HL-60 (cell line): Measurements from ENCODE around the gene C5orf58.

Source experiments
- DNase-seq, 2 experiments: peaks; one replicate each; pipeline ENCODE4 v3.0.0-alpha.2; 2010 to 2020; ENCODE audit warnings: low read depth in 1 of 2, low spot score in 1 of 2
- H3K27ac ChIP-seq: fragments of 250-450 bp; sonication (Bioruptor Pico); replicated peaks from 2 replicates; pipeline ENCODE4 v1.5.1; 2020; ENCODE audit warnings: mild to moderate bottlenecking, moderate library complexity
- H3K27me3 ChIP-seq: fragments of 250-450 bp; sonication (Bioruptor Pico); 2 replicates; pipeline ENCODE4 v1.5.1; 2021; ENCODE audit warnings: mild to moderate bottlenecking, moderate library complexity; ENCODE audit not compliant: insufficient read depth, poor library complexity, severe bottlenecking
- H3K4me3 ChIP-seq: replicated peaks from 2 replicates; pipeline ENCODE4 v1.5.1; 2011; ENCODE audit warnings: mild to moderate bottlenecking, control low read depth, low read length; ENCODE audit not compliant: insufficient read depth
- CTCF ChIP-seq: IDR thresholded peaks from one replicate; pipeline ENCODE4 v1.5.1; 2011; ENCODE audit warnings: low read length, control low read depth, inconsistent platforms; ENCODE audit not compliant: insufficient read depth
- GABPA ChIP-seq: IDR thresholded peaks from 2 replicates; pipeline ENCODE4 v1.6.1; 2012; ENCODE audit warnings: low read depth
- POLR2AphosphoS5 ChIP-seq: IDR thresholded peaks from 2 replicates; pipeline ENCODE4 v1.6.1; 2012; ENCODE audit warnings: low read depth
- REST ChIP-seq: IDR thresholded peaks from 2 replicates; pipeline ENCODE4 v1.6.1; 2012; ENCODE audit warnings: low read depth; ENCODE audit not compliant: insufficient replicate concordance
- SPI1 ChIP-seq: IDR thresholded peaks from 2 replicates; pipeline ENCODE4 v1.6.1; 2012; ENCODE audit warnings: low read depth, mild to moderate bottlenecking, borderline replicate concordance

Gene C5orf58

GRCh38 chr5:170275376-170275994 lies 42.7 kb downstream of the C5orf58 start:
- Histone ChIP-seq H3K4me3 (no peak overlapping the region), H3K27ac (peak overlapping the region; percentile 39), H3K27me3 (no peaks in the 10 kb centered on the region)
- TF ChIP-seq GABPA: no peak
- TF ChIP-seq CTCF: no peak
- TF ChIP-seq POLR2AphosphoS5: no peak
- no peak for TF ChIP-seq REST
- no peak for TF ChIP-seq SPI1
- DNase-seq: no peak

- TF ChIP-seq POLR2AphosphoS5 (no peak), GABPA (no peak), REST (no peak), CTCF (no peak), SPI1 (no peak)
- Histone ChIP-seq H3K27ac (peak overlapping the region; percentile 39), H3K27me3 (no peaks in the 10 kb centered on the region), H3K4me3 (no peak overlapping the region)
- no peak for DNase-seq
Measured at GRCh38 chr5:170276140-170276539, 43.4 kb downstream of the C5orf58 start.

GRCh38 chr5:170277867-170278281 lies 45.1 kb downstream of the C5orf58 start:
- H3K27ac ChIP-seq: peak overlapping the region; percentile 73
- DNase-seq: peak in 1 of 2 experiments; percentile 33
- TF ChIP-seq POLR2AphosphoS5 (no peak), REST (no peak), CTCF (no peak)
- H3K27me3 ChIP-seq: no peaks in the 10 kb centered on the region
- H3K4me3 ChIP-seq: no peak overlapping the region
